GM18861 (cell line): ENCODE data around the gene CUL1.

Experiments used
- ATAC-seq: cut with Tn5 transposase; IDR thresholded peaks from one replicate; pipeline ENCODE4 v1.9.1; 2021; ENCODE audit not compliant: unreplicated experiment

Gene CUL1

DNA sequence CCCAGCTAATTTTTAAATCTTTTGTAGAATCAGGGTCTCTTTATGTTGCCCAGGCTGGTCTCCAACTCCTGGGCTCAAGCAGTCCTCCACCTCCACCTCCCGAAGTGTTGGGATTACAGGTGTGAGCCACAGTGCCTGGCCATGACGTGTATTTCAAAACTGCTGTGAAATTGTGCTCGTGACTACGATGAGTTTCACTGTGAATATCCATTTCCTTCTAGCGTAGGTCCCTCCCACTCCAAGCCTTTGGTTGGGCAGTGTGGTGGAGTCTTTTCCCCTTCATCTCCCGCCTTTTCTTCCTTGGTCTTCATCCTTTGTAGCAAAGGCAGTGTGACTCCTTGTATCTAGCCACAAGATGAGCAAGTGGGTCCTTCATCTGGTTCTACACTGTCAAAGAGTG is 56.2 kb downstream of the CUL1 start:
- ATAC-seq, result no peak

DNA sequence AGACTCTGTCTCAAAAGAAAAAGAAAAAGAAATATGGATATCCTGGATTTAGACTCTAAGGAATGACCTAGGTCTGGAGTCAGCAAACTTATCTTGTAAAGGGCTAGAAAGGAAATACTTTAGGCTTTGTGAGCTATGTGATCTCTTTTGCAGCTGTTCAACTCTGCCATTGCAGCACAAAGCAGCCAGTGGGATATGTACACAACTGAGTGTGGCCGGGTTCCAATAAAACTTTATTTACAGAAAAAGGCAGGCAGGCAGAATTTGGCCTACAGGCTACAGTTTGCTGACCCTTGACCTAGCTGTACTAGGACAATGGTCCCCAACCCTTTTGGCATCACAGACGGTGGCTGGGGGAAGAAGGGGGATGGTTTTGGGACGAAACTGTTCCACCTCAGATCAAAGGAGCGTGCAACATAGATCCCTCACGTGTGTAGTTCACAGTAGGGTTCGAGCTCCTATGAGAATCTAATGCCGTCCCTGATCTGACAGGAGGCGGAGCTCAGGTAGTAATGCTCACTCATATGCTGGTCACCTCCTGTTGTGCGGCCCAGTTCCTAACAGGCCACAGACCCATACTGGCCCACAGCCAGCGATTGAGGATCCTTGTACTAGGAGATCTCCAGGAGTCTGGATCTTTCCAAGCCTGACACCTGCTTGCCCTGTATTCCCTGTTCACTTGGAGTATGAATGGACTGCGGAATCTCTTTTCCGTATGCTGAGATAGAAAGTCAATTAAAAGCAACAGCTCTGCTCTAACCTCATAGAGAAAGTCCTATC is 63.0 kb downstream of the CUL1 start:
- ATAC-seq, result no peak

DNA sequence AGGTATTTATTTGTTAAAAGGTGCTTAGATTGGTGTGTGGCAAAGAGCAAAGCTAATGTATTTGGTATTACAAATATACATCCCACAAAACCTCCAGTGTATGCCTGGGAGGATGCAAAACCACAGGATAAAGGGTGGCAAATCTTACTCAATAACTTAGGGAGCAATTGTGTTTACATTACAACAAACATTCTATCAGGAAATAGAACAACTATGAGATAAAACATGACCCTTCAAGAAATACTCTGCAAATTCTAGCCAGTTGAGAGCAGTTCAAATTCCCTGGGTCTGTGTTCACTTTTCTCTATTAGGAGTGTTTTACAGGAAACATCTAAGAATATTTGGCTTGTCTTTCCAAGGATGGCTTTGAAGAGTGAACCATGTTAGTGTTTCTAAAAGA is 64.9 kb downstream of the CUL1 start:
- no peak for ATAC-seq

GRCh38 chr7:148770004-148770403 is 71.3 kb downstream of the CUL1 start:
- no peak for ATAC-seq

DNA sequence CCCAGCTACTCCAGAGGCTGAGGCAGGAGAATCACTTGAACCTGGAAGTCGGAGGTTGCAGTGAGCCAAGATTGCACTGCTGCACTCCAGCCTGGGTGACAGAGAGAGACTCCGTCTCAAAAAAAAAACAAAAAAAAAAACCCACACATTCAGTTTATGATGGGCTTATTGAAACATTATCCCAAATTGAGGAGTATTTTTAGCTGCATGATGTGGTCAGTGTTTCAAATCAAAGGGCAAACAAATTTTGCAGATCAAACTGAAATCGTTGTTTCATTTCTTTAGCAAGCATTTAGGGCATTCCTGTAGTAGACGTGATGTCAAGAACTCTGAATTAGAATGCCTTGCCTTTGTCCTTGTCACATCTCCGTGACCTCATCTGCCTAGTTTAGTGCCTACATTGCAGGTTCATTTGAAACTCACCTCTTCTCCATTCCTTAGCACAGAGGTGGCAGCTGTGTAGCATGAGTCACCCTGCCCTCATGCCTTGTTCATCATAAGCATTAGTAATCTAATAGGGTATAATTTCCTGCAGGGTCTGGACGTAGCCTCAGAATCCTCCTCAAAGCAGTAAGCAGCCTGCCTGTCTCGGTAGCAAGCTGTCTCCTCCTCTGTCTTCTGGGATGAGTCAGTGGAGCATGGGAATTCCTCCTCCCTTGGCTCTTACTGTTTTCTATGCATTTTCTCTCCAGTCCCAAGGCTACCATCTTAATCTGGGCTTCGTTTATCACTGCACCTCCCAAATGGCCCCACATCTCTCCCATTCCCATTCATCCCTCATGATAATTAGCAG is 73.8 kb downstream of the CUL1 start:
- ATAC-seq, result no peak

GRCh38 chr7:148773334-148773733 is 74.6 kb downstream of the CUL1 start:
- peak; percentile 89 for ATAC-seq

GRCh38 chr7:148774471-148774870 is 75.8 kb downstream of the CUL1 start:
- ATAC-seq, result no peak

GRCh38 chr7:148782757-148783456 is 84.2 kb downstream of the CUL1 start:
- no peak for ATAC-seq

GRCh38 chr7:148783801-148784527 is 85.3 kb downstream of the CUL1 start:
- no peak for ATAC-seq

DNA sequence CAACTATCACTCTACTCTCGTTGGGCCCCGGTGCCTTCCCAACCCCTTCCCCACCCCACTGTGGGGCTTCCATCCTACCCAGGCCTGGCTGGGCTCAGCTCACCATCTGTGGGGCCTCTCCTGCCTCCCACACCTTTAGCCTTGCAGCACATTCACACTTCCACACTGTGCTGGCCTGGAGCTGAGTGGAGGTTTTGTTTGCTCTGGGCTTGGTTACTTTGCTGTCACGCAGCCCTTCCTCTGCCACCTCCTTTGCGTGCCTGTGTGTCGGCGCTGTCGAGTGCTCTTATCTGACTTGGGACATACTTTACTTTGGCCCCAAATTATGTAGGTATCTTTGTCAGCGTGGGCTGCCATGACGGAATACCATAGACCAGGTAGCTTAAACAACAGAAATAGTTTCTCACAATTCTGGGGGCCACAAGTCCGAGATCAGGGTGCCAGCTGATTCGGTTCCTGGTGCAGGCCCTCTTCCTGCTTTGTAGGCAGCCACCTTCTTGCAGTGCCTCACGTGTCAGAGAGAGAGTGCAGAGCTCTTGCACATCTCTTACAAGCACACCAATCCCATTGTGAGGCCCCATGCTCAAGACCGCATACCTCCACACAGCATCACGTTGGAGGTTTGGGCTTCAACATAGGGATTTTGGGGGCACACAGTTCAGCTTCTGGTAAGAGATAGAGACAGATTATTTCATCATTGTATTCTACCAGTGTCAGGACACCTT is 89.0 kb downstream of the CUL1 start:
- no peak for ATAC-seq

DNA sequence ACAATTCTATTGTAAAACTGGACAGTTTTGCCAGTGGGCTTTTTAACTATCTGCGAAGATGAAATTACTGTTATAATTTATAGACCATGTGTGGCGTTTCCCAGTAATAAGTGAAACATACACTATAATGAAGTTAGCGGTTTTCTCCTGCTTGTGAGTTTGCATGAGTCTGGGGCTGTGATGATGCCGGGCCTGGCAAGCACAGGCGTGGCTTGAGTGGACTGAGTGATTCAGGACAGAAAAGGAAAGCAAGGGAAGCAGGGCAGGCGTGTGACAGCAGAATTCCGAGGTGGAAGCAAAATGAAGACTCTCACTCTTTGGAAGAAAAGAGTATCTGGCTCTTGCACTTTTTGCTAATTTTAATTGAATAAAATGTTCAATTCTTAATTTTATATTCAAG is 90.5 kb downstream of the CUL1 start:
- ATAC-seq, result no peak

- ATAC-seq, result no peak
These were observed 91.5 kb downstream of the CUL1 start for GRCh38 chr7:148790131-148790726.

- no peak for ATAC-seq
These were observed 92.1 kb downstream of the CUL1 start for GRCh38 chr7:148790850-148791249.

DNA sequence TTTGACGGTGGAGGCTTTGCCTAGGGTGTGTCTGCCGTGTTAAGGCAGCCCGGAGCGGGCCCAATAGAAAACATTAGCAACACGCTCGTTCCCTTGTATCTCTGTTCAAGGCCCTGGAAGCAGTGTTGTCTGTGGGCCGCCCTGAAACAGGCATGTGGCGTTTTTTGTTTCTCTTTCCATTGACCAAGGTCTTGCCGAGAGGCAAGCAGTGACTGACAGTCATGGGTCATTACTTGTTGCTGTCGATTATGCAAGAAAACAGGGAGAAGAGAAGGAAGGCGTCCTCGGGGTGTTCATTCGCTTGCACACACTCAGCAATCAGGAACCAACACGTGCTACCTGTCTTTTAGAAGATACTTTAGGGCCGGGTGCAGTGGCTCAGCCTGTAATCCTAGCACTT is 92.8 kb downstream of the CUL1 start:
- no peak for ATAC-seq

GRCh38 chr7:148793590-148793989 is 94.9 kb downstream of the CUL1 start:
- ATAC-seq, result no peak

GRCh38 chr7:148794476-148794875 is 95.8 kb downstream of the CUL1 start:
- ATAC-seq, result no peak

DNA sequence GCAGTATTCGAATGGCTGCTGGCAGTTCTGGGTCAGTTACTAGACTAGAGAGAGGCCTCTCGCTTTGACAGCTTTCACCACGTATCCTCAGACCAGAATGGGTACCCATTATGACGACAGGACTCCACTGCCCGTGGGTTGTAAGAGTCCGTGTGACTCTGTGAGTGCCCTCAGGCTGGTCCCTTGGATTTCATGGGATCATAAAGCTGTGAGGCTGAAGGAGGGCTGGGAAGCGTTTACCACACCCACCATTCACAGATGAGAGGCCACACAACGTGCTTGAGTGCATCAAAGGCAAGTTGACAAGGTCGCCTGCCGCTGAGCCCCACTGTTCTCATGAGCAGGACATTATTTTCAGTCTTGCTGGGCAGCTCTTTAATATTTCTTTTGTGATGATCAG is 98.1 kb downstream of the CUL1 start:
- no peak for ATAC-seq

DNA sequence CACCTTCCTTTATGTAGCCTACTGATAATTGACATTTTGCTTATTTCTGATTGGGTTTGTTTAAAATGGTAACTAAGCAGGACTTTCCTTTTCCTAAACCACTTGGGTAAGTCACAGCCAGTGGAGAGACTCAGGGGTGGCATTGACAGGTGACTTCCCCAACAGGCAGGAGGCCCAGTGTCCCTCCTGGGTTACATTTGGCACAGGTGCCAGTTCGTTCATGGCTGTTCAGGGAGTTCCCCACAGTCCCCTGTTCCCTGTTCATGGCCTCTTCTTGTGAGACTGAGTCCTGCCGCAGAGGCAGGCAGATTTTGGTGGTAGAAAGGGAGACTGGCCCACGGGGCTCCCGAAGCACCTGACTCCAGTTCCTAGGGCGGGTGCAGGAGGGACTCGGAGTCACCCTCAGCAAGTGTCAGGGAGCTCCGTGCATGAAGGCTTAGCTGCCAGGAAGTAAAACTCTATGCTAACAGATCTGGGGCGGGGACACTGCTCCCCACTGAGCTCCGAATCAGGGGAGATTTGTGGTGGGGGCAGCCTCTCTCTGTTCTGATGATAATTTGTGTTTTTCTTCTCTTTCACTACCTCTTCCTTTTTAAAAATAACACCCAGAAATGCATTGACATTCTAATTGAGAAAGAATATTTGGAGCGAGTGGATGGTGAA is 101.3 kb downstream of the CUL1 start:
- ATAC-seq, result no peak

DNA sequence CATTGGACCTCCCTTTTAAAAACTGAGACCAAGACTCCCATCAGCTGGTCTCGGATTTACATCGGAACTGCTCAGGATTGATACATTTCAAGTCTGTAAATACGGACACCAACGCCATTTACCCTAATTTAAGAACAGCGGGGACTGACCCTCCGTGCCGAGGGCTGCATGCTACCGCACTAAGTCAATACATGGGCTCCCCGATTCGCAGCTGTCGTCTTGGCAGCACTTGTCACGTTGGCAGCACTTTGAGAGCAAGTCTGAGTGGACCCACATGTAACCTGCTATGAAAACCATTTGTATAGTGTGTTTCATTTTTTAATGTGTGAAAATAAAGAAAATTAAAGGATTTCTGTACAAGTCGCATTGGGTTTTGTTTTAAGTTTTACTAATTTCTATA is 102.0 kb downstream of the CUL1 start:
- no peak for ATAC-seq

- ATAC-seq, result no peak
These were observed 103.4 kb downstream of the CUL1 start for GRCh38 chr7:148802101-148802493.
